ENCODE results near the gene TMEM61.

DNA sequence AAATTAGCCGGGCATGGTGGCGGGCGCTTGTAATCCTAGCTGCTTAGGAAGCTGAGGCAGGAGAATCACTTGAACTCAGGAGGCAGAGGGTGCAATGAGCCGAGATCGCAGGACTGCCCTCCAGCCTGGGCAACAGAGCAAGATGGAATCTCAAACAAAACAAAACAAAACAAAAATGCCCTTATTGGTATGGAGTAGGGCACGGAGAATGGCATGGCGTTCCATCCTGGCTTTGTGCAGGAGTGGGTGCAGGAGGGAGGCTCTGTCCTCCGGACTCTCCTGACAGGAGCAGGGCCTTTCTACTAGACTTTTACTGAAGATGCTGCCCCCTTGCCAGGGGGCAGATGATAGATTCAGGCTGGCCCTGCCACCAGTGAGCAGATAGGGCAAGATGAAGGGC, 1.0 kb downstream of the TMEM61 start:
- TF ChIP-seq, protein P1, sequence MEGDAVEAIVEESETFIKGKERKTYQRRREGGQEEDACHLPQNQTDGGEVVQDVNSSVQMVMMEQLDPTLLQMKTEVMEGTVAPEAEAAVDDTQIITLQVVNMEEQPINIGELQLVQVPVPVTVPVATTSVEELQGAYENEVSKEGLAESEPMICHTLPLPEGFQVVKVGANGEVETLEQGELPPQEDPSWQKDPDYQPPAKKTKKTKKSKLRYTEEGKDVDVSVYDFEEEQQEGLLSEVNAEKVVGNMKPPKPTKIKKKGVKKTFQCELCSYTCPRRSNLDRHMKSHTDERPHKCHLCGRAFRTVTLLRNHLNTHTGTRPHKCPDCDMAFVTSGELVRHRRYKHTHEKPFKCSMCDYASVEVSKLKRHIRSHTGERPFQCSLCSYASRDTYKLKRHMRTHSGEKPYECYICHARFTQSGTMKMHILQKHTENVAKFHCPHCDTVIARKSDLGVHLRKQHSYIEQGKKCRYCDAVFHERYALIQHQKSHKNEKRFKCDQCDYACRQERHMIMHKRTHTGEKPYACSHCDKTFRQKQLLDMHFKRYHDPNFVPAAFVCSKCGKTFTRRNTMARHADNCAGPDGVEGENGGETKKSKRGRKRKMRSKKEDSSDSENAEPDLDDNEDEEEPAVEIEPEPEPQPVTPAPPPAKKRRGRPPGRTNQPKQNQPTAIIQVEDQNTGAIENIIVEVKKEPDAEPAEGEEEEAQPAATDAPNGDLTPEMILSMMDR (IDR thresholded peaks at IDR 0.05): no peak
- no peak for TF ChIP-seq POLR2A (IDR thresholded peaks at IDR 0.05)
